ENCODE results near the gene NRXN3. TPM values are rescaled to one million over a fixed set of nuclear protein-coding genes. Genes with fewer than 3 reads are reported as not detected.

NRXN3 gene
- total RNA-seq, 1 donor: 2.5 TPM

DNA sequence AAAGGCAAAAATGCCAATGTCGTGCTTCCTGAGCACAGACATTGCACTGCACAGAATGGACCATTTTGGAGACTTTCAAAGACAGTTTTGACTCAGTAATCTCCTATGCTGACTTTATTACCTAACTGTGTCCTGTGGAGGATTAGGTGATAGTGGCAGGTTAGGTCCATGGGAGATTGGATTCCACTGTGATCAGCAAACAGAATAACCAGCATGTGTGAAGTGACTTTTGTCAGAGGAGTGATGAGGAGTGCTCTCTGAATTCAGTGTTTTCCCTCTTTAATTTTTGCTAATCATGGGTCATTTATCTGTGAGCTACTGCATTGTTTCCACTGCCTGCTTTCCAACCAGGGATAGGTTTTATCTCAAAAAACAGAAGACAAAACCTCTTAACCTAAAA lies 1378.7 kb downstream of the NRXN3 start:
- Histone ChIP-seq H3K4me3 (ENCODE audit: insufficient read depth, low read length) (no peak overlapping the region), H4K20me1 (ENCODE audit: insufficient read depth, low read length) (no peaks in the 10 kb centered on the region), H3K79me2 (ENCODE audit: insufficient read depth, low read length) (no peaks in the 10 kb centered on the region), H3K27me3 (ENCODE audit: insufficient read depth, low read length) (no peaks in the 10 kb centered on the region), H3K9me3 (ENCODE audit: low read depth, low read length) (no peaks in the 10 kb centered on the region), H3K36me3 (ENCODE audit: insufficient read depth, low read length) (no peaks in the 10 kb centered on the region), H3K27ac (ENCODE audit: low read depth, low read length) (no peak overlapping the region), H3K4me1 (ENCODE audit: insufficient read depth, low read length) (peaks cover 20% of the 10 kb centered on the region), H2AFZ (ENCODE audit: low read length) (no peak overlapping the region), H3K4me2 (ENCODE audit: insufficient read depth, low read length) (no peak overlapping the region)
- TF ChIP-seq, protein P1, sequence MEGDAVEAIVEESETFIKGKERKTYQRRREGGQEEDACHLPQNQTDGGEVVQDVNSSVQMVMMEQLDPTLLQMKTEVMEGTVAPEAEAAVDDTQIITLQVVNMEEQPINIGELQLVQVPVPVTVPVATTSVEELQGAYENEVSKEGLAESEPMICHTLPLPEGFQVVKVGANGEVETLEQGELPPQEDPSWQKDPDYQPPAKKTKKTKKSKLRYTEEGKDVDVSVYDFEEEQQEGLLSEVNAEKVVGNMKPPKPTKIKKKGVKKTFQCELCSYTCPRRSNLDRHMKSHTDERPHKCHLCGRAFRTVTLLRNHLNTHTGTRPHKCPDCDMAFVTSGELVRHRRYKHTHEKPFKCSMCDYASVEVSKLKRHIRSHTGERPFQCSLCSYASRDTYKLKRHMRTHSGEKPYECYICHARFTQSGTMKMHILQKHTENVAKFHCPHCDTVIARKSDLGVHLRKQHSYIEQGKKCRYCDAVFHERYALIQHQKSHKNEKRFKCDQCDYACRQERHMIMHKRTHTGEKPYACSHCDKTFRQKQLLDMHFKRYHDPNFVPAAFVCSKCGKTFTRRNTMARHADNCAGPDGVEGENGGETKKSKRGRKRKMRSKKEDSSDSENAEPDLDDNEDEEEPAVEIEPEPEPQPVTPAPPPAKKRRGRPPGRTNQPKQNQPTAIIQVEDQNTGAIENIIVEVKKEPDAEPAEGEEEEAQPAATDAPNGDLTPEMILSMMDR (IDR thresholded peaks at IDR 0.05; ENCODE audit: extremely low read depth, low read depth, low read length): no peak
- DNase-seq (ENCODE audit: insufficient read length, low spot score, missing footprints): no peak

DNA sequence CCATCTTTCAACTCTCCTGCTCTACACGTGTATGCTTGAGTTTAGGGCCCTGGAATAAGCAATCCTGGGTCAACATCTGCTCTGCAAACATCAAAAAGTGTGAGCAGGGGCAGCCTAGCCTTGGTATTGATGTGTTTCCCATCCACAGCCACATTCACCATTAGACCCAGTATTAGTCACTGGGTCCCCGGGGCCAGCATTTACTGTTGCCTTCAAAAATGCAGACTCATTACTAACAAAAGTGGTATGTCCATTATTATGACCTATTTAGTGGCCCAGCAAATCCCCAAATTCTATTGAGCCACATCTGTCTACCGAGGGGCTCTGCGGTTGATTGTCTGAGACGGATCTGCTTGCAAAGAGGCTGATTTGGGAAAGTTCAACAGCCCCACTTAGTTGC lies 1379.3 kb downstream of the NRXN3 start:
- Histone ChIP-seq H3K27me3 (ENCODE audit: insufficient read depth, low read length) (no peaks in the 10 kb centered on the region), H3K4me3 (ENCODE audit: insufficient read depth, low read length) (no peak overlapping the region), H3K27ac (ENCODE audit: low read depth, low read length) (no peak overlapping the region), H3K36me3 (ENCODE audit: insufficient read depth, low read length) (no peaks in the 10 kb centered on the region), H2AFZ (ENCODE audit: low read length) (no peak overlapping the region), H4K20me1 (ENCODE audit: insufficient read depth, low read length) (no peaks in the 10 kb centered on the region), H3K79me2 (ENCODE audit: insufficient read depth, low read length) (no peaks in the 10 kb centered on the region), H3K4me1 (ENCODE audit: insufficient read depth, low read length) (peaks cover 15% of the 10 kb centered on the region), H3K4me2 (ENCODE audit: insufficient read depth, low read length) (no peak overlapping the region), H3K9me3 (ENCODE audit: low read depth, low read length) (no peaks in the 10 kb centered on the region)
- TF ChIP-seq, protein P1 (IDR thresholded peaks at IDR 0.05; ENCODE audit: extremely low read depth, low read depth, low read length): no peak
- peak; percentile 44 for DNase-seq (ENCODE audit: insufficient read length, low spot score, missing footprints)

DNA sequence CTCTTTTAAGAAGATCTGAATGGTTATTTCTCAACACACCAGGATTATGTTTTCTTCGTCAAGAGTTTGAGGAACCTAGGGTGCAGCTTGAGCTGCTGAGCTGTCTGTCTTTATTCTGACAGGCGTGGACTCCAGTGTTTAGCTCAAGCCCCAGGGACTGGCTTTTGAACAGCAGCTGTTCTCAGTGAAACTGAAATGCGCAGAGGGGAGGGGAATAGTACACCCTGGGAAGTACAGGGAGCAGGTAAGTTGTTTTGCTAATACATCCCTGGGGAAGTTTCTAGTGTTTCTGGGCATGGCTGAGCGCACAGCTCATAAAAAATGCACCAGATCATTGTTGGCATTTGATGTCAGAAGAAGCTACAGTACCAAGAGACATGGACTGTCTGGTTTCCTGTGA lies 1381.3 kb downstream of the NRXN3 start:
- Histone ChIP-seq H3K36me3 (ENCODE audit: insufficient read depth, low read length) (no peaks in the 10 kb centered on the region), H3K4me1 (ENCODE audit: insufficient read depth, low read length) (peaks cover 9% of the 10 kb centered on the region), H4K20me1 (ENCODE audit: insufficient read depth, low read length) (no peaks in the 10 kb centered on the region), H3K27me3 (ENCODE audit: insufficient read depth, low read length) (no peaks in the 10 kb centered on the region), H3K9me3 (ENCODE audit: low read depth, low read length) (no peaks in the 10 kb centered on the region), H2AFZ (ENCODE audit: low read length) (no peak overlapping the region), H3K27ac (ENCODE audit: low read depth, low read length) (no peak overlapping the region), H3K4me2 (ENCODE audit: insufficient read depth, low read length) (no peak overlapping the region), H3K4me3 (ENCODE audit: insufficient read depth, low read length) (no peak overlapping the region), H3K79me2 (ENCODE audit: insufficient read depth, low read length) (no peaks in the 10 kb centered on the region)
- TF ChIP-seq, protein P1 (IDR thresholded peaks at IDR 0.05; ENCODE audit: extremely low read depth, low read depth, low read length): no peak
- DNase-seq (ENCODE audit: insufficient read length, low spot score, missing footprints): no peak

DNA sequence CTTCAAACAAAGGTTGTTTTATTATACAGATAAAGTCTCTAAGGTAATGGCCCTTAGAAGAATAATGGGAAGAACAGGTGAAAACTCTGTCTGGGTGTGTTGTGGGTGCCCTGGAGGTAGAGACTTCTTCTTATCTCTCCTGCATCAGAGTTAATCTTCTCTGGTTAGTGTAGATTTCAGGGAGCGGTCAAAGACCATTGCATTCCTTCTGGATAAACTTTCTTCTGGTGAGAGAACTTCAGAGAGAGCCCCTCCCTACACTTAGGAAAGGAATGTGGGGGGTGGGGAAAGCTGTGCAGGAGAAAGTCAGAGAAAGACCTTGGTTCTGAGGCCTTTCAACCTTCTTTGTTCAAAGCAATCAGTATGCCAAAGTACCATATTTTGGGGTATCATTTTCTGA lies 1382.6 kb downstream of the NRXN3 start:
- Histone ChIP-seq H3K4me2 (ENCODE audit: insufficient read depth, low read length) (no peak overlapping the region), H3K4me1 (ENCODE audit: insufficient read depth, low read length) (peaks cover 12% of the 10 kb centered on the region), H2AFZ (ENCODE audit: low read length) (no peak overlapping the region), H3K27ac (ENCODE audit: low read depth, low read length) (no peak overlapping the region), H3K79me2 (ENCODE audit: insufficient read depth, low read length) (no peaks in the 10 kb centered on the region), H3K9me3 (ENCODE audit: low read depth, low read length) (no peaks in the 10 kb centered on the region), H3K36me3 (ENCODE audit: insufficient read depth, low read length) (no peaks in the 10 kb centered on the region), H3K27me3 (ENCODE audit: insufficient read depth, low read length) (no peaks in the 10 kb centered on the region), H3K4me3 (ENCODE audit: insufficient read depth, low read length) (no peak overlapping the region), H4K20me1 (ENCODE audit: insufficient read depth, low read length) (no peaks in the 10 kb centered on the region)
- no peak for DNase-seq (ENCODE audit: insufficient read length, low spot score, missing footprints)
- TF ChIP-seq, protein P1 (IDR thresholded peaks at IDR 0.05; ENCODE audit: extremely low read depth, low read depth, low read length): no peak

Data from osteoblast (primary cell).